Activated naive CD4-positive, alpha-beta T cell (primary cell): ENCODE results near the gene PLEKHG5.

ENCODE experiments used
- DNase-seq, 4 experiments: peaks; one replicate each; lab custom pipeline; 2025; lab: John Stamatoyannopoulos, UW

The PLEKHG5 gene, protein sequence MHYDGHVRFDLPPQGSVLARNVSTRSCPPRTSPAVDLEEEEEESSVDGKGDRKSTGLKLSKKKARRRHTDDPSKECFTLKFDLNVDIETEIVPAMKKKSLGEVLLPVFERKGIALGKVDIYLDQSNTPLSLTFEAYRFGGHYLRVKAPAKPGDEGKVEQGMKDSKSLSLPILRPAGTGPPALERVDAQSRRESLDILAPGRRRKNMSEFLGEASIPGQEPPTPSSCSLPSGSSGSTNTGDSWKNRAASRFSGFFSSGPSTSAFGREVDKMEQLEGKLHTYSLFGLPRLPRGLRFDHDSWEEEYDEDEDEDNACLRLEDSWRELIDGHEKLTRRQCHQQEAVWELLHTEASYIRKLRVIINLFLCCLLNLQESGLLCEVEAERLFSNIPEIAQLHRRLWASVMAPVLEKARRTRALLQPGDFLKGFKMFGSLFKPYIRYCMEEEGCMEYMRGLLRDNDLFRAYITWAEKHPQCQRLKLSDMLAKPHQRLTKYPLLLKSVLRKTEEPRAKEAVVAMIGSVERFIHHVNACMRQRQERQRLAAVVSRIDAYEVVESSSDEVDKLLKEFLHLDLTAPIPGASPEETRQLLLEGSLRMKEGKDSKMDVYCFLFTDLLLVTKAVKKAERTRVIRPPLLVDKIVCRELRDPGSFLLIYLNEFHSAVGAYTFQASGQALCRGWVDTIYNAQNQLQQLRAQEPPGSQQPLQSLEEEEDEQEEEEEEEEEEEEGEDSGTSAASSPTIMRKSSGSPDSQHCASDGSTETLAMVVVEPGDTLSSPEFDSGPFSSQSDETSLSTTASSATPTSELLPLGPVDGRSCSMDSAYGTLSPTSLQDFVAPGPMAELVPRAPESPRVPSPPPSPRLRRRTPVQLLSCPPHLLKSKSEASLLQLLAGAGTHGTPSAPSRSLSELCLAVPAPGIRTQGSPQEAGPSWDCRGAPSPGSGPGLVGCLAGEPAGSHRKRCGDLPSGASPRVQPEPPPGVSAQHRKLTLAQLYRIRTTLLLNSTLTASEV

DNA sequence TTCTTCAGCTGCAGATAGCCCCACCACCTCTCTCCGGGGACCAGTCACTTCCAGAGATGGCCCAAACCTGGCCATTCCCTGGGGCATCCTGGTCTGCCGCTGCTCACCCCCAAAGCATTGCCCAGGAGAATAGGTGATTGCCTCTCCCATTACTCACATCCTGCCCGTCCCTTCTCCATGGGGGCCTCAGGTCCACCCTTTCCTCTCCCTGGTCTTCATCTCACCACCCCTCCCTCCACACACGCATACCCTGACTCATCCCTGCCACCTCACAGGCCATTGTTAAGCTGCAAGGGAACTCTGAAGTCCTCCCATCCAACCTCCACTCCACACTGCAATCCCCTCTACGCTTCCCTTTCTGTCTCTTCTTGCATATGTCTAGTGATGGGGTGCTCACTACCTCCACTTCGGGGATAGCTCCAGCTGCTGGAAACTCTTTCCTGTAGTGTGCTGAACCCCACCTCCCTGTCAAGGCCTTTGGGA, at the start of gene PLEKHG5:
Gene PLEKHG5 (minus strand): TSS at position 188 of the 483 bp plus-strand sequence. CDS start 14,096 bp downstream, outside the sequence.
- DNase-seq, result no peak

DNA sequence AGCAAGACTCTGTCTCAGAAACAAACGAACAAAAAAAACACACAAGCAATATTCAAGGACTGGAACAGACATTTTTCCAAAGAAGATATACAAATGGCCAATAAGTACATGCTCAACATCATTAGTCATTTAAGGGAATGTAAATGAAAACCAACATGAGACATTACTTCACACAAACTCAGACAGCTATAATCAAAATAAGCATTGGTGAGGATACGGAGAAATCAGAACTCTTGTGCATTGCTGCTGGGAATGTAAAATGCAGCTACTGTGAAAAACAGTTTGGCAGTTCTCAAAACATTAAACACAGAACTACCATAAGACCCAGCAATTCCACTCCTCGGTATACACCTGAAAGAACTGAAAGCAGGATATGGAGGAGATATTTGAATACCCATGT, 47.5 kb upstream of the PLEKHG5 start:
- DNase-seq, result no peak

DNA sequence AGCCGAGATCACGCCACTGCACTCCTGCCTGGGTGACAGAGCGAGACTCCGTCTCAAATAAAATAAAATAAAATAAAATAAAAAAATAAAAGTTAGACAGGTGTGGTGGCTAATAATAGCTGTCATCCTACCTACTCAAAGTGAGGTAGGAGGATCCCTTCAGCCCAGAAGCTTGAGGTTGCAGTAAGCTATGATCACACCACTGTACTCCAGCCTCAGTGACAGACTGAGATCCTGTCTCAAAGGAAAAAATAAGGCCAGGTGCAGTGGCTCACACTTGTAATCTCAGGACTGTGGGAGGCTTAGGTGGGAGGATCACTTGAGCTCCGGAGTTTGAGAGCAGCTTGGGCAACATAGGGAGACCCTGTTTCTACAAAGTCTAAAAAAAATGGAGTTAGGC, 44.8 kb upstream of the PLEKHG5 start:
- no peak for DNase-seq

DNA sequence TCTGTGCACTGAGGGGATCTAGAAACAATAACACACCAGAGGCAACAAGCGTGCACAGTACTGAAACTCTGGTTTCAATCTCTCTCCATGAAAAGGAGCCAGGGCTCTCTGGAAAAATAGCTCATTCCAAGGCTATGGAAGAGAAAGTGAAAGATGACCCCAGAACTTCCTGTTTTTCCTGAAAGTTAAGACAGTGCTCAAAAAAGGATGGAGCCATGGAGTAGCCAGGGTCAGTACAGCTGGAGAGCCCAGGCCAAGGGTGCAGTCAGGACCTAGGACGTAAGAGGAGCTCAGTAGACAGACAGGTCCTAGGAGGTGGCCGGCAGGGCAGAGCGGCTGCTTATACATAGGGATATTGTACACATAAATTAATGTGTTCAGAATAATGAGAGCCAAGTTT, 43.7 kb upstream of the PLEKHG5 start:
- DNase-seq, result no peak

DNA sequence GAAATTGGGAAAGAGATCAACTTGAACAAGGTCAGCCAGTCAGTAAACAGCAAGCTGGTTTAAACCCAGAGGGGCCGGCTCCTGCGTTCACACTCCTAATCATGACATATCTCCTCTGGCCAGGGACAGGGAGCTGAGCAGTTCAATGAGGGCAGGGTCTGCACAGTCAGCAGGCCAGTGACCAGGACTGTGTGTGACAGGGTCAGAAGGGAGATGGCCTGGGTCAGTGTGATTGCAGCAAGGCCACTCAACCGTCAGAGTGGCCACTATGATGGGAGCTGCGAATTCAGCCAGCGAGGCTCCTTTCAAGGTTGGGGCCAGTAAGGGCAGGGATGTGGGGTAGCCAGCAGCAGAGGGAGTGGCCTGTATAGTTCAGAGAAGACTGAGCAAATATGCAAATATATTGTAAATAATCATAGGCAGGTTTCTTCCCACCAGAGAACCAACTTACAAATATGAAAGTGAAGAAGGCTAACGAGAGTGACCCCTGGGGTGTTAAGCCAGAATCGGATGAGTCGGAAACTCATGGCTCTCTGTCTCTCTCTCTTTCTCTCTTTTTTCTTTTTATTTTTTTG, 42.9 kb upstream of the PLEKHG5 start:
- DNase-seq, result no peak

DNA sequence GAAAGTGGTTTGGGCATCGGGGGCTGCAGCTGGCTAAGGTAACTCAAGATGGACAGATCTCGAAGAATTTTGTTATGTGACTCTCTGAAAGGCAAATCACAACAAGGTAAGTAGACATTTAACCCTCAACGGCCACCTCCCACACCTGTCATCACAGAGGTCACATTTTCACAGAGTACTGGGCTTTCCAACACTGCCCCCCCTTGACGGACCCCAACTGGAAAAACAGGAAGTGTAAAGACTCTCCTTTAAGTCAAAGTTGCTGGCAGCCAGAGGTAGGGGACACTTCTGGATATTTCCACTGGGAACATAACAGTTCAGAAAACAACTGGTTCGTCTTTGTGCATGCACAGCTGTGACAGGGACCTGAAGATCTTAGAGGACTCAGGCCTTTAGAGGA, 40.5 kb upstream of the PLEKHG5 start:
- DNase-seq, result no peak

DNA sequence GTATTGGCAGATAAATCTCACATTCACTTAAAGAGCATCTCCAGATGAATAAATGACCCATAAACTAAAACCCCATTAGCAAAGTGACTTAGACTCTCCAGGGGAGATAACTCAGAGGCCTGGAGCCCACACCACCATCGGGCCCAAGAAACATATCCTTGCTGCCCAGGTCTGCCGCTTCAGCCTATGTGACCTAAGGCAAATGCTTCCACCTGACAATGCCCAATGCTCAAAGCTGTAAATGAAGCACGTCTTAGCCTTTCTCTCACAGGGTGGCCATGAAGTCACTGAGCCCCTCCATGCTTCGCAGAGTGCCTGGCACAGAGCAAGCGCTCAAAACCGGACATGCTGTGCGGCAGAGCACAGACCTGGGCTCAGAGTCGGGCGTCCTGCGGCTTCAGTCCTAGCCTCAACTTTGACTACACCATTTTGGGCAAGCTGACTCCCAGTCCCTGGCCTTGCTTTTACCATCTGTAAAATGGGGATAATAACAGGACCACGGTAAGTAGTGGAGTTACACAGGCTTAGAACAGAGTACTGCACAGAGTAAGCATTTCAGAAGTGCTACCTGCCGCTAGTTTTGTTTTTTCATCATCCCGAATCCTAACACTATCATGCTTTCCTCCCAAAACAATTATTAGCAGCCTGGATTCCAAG, 39.2 kb upstream of the PLEKHG5 start:
- no peak for DNase-seq

DNA sequence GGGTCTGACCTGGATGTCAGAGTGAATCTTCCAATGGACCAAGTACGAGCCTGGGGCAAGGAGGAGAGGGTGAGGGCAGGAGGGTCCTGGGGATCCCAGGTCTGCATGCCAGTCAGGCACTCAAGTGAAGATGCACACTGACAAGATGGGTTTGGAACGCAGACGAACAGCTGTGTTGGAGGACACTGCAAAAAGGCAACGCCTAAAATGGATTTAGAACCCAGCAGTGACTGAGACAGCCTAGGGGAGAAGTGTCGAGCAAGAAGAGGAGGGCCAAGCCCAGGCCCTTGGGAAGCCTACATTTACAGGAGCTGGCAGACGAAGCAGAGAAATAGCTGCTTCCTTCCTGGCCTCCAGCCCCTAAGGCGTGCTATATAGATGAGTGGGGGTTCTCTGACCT, 37.0 kb upstream of the PLEKHG5 start:
- DNase-seq, result no peak

DNA sequence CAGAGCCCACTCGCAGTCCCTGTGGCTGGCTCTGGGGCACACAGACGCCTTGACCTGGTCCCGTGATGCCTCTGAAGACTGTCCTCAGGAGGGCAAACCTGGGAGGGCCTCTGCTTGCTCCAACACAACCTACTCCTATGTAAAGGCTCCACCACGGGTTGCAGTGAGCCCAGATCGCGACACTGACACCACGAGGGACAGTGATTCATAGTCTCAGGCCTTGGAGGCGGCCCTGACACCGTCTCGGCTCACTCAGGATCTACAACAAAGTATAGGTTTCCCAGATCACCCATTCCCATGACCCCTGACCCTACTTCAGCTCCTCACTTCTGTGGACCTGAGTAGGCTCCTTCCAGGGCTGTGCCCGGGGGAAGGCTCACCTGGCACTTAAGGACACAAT, 34.8 kb upstream of the PLEKHG5 start:
- no peak for DNase-seq

DNA sequence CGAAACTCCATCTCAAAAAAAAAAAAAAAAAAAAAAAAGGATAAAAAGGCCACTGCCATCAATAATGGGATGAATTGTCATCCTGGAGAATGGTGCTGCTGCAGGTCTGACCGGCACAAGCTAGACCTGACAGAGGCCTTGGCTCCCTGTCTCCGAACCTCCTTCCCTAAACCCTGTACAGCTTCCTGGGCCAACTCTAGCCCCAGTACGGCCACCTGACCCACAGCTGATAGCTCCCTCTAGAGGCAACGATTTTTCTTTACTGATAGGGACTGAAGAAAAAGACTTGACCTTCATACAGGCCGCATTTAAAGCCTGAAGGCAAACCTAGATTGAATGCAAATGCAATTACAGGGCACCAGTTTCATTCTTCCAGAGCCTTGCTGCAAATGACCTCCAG, 32.1 kb upstream of the PLEKHG5 start:
- no peak for DNase-seq

DNA sequence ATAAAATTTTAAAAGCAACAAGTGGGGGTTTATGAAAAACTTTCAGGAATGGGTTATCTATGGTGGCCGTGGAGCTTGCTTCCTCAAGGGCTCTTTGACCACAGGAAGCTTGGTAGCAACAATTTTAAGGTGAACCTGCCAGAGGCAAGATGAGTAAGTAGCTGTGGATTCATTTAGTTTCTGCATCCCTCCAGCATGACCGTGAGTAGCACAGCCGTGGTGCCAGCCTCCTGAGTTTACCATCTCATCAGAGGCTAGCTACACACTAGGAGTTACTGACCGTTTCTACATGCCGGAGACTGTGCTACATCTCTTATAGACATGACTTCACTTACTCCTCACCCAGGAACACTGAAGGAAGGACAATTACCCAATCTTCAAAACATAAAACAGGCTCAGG, 30.1 kb upstream of the PLEKHG5 start:
- no peak for DNase-seq

DNA sequence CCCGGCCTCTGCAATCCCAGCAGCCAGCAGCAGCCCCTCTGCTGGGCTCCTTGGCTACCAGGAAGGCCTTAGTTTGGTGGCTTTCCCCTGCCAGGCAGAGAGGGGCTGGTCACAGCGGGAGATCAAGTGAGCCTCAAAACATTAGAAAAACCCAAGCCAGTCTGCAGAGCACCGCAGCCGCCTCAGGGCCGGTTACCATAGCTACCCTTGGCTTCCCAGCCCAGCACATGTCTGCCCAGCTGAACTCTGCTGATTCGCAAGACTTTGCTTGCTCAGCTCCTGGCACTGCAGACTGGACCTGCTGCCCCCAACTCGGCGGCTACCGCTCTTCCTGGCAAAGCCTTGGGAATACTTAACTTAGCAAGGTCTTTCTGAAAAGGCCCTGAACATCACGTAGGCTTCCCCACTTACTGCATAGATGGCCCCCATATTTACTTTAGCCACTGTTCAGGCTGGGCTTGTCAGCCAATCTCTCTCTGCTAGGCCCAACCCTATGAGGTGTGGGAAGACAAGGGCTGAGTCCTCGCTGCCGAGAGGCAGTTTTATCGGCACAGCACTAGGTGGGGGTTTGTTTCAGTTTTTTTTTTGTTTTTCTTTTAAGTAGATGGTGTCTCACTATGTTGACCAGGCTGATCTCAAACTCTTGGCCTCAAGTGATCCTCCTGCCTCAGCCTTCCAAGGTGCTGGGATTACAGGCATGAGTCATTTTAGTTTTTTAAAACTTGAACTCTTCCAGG, 28.6 kb upstream of the PLEKHG5 start:
- no peak for DNase-seq

DNA sequence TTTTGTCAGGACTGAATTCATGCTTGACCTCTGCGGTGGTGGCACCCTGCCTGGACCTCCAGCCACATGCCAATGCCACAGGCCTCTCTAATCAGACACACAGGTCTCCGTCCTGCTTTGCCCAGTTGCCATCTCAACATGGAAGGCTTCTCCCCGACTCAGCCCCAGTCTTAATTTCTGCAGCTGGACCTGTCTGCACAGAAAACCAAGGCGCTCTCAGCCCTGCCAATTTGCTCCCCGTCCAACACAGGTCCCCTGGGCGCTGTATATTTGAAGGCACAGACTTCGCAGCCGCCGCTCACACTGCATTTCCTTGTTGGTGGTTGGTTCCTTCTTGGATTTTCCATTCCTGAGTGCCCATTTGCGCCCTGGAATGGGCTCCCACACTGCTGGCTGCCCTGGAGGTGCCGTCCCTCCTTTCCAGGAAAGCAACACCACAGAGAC, 28.0 kb upstream of the PLEKHG5 start:
- no peak for DNase-seq

DNA sequence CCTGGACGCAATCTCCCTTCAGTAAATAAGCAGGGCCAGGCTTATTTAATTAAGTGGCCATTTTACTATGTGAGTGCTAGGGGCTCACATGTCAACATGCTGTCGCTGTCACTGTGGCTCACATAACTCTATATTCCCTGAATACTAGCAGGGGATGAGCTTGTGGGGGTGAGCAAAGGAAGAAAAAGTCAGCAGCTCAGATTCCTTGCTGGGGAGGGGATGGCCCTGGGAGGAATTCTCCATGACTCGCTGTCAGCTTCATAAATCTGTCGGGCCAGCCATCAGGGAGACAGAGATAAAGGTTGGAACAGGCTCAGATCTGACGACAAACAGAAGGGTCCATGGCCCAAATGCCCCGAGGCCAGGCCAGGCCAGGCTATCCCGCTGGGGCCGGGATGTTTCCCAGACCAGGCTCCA, 26.0 kb upstream of the PLEKHG5 start:
- no peak for DNase-seq

DNA sequence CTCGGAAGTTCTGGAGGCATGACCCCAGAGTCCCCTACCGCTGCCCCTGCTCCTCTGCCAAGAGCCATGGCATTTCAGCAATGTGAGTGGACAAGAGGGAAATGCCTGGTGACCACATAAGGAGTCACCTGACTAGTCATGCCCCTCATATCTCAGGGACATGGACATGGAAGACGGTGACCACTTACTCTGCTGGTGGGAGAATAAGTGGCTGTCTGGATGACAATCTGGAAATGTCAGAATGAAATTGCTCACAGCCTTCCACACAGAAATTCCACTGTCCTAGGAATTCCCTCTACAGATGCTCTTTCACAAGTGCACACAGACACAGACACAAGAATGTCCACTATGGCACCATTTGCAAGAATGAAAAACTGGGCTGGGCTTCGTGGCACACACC, 24.3 kb upstream of the PLEKHG5 start:
- DNase-seq, result no peak

DNA sequence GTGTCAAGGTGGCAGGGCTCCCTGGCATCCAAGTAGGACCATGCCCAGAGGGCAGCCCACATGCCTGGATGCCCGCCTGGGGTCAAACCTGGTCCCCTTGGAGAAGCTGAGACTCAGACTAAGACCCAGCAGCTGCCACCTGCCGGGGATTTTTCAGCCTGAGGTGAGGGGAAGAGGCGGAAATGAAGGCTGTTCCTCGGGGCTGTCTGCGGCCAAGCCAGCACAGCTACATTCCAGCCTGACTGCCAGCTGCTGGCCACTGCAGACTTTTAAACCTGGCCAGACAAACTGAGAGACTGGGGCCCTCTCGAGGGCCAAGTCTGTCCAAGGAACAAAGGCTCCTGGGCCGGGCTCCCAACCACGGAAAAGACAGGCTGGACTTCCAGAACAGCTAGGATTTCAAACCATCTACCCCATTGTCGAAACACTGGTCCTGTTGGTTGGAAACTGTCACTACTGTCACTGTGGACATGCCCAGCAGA, 21.9 kb upstream of the PLEKHG5 start:
- DNase-seq, result no peak

DNA sequence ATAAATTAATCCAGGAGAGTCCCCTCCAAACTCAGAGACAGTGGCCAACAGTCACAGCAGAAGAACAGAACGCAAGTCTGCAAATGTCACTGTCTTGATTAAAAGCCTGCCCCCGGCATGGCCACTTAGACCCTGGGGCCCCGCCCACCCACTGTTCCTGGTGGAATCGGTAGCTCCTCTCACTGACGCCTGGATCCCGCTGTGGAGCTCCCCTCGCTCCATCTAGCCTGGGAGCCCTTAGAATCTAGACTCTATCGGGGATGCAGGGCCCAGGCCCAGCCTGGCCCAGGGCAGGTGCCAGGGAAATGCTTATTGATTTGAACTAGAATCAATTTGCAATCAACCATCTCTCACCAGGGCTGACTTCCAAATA, 21.4 kb upstream of the PLEKHG5 start:
- DNase-seq, result no peak

DNA sequence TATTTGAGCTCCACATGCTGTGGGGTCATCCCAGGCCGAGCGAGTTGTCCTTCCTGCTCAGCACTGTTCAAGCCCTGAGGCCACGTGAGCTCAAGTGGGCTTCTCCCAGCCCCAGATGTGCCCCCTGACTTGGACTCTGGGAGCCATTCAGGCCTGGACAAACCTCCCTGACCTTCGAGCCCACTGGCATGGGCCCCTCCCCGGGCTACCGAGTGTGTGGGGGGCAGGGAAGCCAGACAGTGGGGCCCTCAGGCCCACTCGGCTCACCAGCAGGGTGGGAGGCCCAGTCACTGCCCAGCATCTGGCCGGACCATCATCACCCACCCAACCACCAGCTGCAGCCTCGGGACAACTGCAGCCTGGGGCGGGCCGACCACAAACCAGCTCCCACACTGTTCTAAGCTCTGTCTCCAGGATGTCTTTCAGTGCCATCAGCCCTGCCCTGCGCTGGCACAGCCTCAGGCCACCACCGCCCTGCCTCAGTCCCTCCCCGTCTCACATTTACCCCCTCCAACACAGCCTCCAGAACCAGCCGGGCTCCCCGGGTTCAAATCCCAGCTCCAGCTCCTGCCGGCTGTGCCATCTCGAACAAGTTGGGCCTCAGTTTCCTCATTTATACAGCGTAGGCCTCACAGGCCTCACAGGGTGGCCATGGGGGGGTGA, 20.9 kb upstream of the PLEKHG5 start:
- DNase-seq, result no peak

DNA sequence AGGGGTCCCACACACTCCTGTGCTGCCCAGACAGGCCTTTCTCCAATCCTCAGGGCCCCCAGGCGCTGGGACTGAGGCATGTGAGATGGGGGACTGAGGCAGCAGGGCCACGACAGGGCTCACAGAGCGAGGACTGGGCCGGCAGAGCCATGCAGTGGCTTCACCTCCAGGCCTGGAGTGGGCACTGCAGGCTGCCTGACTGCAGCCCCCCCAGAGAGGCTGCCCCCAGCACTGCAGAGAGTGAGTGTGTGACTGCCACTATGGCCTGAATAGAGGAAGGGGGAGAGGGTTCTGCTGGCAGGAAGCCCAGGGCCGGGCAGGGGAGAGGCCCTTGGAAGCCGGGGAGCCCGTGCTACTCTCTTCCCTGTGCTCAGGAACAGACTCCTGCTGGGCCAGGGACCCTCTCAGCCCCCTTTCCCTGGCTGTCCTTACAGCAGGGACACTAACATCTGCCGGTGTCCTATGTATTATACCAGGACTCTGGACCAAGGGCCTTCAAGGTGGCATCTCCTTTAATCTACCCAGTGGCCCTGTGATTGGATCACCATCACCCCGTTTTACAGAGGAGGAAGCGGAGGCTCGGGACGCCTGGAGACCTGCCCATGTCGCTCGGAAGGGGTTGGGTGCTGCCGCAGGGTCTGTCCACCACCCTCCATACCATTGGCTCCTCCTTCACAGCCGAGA, 20.2 kb upstream of the PLEKHG5 start:
- no peak for DNase-seq

DNA sequence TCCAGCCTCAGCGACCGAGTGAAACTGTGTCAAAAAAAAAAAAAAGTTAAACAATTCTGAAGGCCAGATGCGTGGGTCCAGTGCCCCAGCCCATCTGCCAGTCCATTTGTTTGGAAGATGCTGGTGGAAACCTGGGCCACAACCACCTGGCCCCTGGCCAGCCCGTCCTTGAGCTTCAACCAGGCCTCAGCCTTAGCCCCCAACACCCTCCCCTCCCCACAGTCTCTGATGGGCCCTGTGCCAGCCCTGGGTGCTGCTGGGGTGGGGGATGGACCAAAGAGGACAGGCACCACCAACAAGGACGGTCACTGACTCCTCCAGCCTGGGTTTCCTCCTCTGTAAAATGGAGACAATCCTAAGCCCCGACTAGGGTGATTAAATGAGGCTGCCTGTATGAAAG, 19.6 kb upstream of the PLEKHG5 start:
- no peak for DNase-seq
